Measurements from ENCODE around the gene ACTN2.

ACTN2 gene

DNA sequence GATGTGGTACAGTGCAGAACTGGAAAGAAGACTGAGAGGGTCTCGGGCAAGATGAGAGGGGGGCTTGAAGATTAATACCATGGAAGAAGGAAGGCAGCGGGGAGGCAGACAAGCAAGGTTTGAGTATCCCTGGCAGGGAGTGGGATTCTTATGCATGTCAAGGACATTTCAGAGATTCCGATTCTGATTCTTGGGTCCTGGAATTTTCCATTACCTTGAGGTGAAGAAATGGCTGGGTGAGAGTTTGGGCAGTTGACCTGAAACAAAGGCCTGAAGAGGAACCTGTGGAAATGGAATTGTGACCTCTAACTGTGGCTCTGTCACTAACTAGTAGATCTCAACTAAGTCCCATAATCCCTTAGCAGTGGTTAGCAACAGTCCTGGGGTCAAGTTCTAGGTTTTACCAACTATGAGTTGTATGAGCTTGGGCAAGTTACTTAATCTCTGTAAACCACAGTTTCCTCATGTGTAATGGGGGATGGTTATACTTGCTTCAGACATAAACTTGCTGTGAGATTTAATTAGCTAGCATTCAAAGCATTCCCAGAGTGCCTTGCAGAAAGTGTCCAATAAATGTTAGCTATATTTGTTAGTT lies 8.6 kb upstream of the ACTN2 start:
- H3K4me3 ChIP-seq (ENCODE audit: low read length): no peak overlapping the region
- no peak for DNase-seq (ENCODE audit: low read depth)
- TF ChIP-seq, protein P1, sequence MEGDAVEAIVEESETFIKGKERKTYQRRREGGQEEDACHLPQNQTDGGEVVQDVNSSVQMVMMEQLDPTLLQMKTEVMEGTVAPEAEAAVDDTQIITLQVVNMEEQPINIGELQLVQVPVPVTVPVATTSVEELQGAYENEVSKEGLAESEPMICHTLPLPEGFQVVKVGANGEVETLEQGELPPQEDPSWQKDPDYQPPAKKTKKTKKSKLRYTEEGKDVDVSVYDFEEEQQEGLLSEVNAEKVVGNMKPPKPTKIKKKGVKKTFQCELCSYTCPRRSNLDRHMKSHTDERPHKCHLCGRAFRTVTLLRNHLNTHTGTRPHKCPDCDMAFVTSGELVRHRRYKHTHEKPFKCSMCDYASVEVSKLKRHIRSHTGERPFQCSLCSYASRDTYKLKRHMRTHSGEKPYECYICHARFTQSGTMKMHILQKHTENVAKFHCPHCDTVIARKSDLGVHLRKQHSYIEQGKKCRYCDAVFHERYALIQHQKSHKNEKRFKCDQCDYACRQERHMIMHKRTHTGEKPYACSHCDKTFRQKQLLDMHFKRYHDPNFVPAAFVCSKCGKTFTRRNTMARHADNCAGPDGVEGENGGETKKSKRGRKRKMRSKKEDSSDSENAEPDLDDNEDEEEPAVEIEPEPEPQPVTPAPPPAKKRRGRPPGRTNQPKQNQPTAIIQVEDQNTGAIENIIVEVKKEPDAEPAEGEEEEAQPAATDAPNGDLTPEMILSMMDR (IDR thresholded peaks at IDR 0.05; ENCODE audit: insufficient read depth, low read depth, low read length, missing control alignments): no peak

DNA sequence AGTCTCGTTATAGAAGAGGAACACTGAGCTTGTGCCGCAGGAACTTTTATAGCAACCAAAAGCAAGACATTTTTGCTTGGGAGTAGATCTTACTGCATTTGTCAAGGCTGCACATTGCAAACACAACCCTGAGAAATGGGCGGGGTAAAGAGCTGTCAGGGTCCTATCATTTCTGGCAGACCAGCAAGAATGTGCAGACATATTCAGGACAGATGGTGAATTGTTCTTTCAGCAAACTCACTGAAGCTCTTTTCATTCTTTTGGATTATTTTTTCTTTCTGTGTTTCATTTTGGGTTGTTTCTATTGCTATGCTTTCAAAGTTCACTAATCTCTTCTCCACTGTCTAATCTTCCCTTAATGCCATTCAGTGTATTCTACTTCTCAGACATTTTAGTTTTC lies 5.1 kb upstream of the ACTN2 start:
- DNase-seq (ENCODE audit: low read depth): no peak
- TF ChIP-seq, protein P1 (IDR thresholded peaks at IDR 0.05; ENCODE audit: insufficient read depth, low read depth, low read length, missing control alignments): no peak
- no peak overlapping the region for H3K4me3 ChIP-seq (ENCODE audit: low read length)

DNA sequence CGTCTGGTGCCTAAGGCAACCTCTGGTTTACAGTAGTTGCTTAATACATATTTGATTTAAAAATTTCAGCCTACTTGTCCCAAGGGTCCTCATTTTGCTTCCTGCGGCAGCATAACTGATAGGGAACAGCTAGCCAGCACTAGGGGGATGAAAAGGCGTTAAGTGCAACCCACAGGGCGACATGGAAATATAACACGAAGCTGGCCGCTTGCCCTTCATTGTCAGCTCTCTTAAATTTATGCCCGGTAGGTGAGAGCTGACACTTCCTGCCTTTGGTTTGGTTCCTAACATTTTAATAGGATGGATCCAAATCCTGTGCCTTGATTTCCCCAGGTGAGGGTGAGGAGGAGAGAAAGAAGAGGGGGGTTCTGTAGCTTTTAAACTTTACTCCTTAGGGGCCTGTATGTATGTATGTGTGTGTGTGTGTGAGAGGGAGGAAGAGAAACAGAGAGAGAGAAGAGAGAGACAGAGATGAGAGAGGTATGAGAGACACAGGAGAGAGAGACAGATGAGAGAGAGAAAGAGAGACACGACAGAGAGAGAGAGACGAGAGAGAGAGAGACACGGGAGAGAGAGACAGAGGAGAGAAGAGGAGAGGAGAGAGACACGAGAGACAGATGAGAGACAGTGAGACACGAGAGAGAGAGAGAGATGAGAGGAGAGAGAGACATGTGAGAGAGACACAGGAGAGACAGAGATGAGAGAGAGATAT lies 938 bp upstream of the ACTN2 start:
- no peak overlapping the region for H3K4me3 ChIP-seq (ENCODE audit: low read length)
- TF ChIP-seq, protein P1 (IDR thresholded peaks at IDR 0.05; ENCODE audit: insufficient read depth, low read depth, low read length, missing control alignments): no peak
- DNase-seq (ENCODE audit: low read depth): no peak

DNA sequence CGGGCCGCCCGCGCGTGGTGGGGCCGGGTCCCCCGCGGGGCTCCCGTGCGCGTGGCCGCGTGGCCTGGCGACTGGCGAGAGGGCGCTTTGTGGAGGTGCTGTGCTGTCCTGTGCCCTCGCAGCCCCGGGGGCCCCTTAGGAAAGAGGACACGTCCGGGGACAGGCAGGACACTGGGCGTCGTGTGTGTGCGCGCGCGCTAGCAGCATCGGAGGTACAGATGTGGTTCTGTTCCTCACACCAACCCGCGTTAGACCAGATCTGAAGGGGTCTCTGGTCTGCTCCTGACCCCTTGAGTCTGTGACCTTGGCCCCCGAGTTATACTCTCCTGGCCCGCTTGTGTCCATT lies 489 bp downstream of the ACTN2 start:
- TF ChIP-seq, protein P1 (IDR thresholded peaks at IDR 0.05; ENCODE audit: insufficient read depth, low read depth, low read length, missing control alignments): no peak
- peak overlapping the region; percentile 22 for H3K4me3 ChIP-seq (ENCODE audit: low read length)
- DNase-seq (ENCODE audit: low read depth): no peak

DNA sequence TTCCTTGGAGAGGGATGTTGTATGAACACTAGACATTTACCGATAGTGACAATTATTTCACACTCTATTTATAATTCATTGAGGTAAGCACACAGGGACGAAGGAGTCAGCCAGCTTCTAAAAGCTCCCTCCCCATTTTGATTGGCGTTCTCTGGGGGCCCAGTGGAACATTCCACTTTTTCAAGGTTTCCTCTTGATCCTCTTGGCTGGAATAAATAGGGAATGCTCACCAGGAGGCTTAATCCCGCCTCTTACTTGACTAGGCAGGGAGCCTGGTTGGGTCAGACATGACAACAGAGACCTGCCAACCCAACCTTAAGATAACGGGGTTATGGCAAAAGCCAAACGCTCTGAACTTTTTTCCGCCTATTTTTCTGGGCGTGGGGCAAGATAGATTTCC lies 974 bp downstream of the ACTN2 start:
- H3K4me3 ChIP-seq (ENCODE audit: low read length): no peak overlapping the region
- no peak for DNase-seq (ENCODE audit: low read depth)
- TF ChIP-seq, protein P1 (IDR thresholded peaks at IDR 0.05; ENCODE audit: insufficient read depth, low read depth, low read length, missing control alignments): no peak

DNA sequence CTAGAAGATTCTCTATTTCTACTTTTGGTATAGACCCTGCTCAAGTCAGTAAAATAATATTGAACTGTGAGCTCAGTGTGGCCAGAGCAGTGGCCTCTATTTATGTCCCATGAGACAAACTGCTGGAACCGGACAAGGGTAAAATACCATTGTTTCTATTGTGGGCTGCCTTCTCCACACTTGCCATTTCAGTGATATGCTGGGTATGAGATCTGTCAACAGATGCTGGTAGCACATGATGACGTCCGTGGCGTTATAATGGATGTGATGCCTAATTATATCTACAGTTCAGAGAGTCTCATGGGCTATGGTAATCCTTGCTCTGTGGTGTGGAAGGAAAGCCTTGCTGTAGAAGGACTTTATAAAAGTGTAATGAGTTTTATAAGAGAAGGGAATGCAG lies 2.4 kb downstream of the ACTN2 start:
- DNase-seq (ENCODE audit: low read depth): no peak
- no peak overlapping the region for H3K4me3 ChIP-seq (ENCODE audit: low read length)
- TF ChIP-seq, protein P1 (IDR thresholded peaks at IDR 0.05; ENCODE audit: insufficient read depth, low read depth, low read length, missing control alignments): no peak

Measured in epithelial cell of esophagus (primary cell).